KOPT-K1 (cell line): ENCODE results near the gene TTI1.

Experiments
- H3K27ac ChIP-seq: fragments of 200-600 bp; sonication (generic); 2 replicates; pipeline ENCODE4 v1.5.1; 2016; ENCODE audit warnings: antibody characterized with exemption, mild to moderate bottlenecking, low read depth, low read length; ENCODE audit not compliant: poor library complexity, severe bottlenecking
- H3K36me3 ChIP-seq: fragments of 200-600 bp; sonication (generic); 2 replicates; pipeline ENCODE4 v1.5.1; 2017; ENCODE audit warnings: antibody characterized with exemption, mild to moderate bottlenecking, low read length, moderate library complexity; ENCODE audit not compliant: insufficient read depth
- H3K9me3 ChIP-seq: fragments of 200-600 bp; sonication (generic); 2 replicates; pipeline ENCODE4 v1.5.1; 2017; ENCODE audit warnings: antibody characterized with exemption, low read length, mild to moderate bottlenecking; ENCODE audit not compliant: insufficient read depth, poor library complexity, severe bottlenecking

TTI1 gene

DNA sequence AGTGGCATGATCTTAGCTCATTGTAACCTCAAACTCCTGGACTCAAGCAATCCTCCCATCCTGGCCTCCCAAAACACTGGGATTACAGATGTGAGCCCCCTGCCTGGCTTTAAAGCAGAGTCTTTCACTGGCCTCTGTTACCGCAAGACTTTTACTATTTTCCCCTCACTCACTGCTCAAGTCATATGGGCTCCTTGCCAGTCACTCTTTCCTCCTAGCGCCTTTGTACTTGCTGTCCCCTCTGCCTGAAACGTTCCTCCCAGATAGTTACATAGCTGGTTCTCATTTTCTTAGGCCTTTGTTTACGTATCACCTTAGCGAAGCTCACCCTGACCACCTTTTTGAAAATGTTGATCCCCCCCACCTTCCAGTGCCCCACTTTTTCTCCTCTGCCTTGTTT is 29.6 kb upstream of the TTI1 start:
- Histone ChIP-seq H3K36me3 (peaks cover 100% of the 10 kb centered on the region), H3K27ac (no peak overlapping the region), H3K9me3 (no peaks in the 10 kb centered on the region)

GRCh38 chr20:38061109-38061508 is 27.9 kb upstream of the TTI1 start:
- peaks cover 97% of the 10 kb centered on the region for H3K36me3 ChIP-seq
- H3K9me3 ChIP-seq: no peaks in the 10 kb centered on the region
- H3K27ac ChIP-seq: no peak overlapping the region

- H3K27ac ChIP-seq: no peak overlapping the region
- H3K36me3 ChIP-seq: peaks cover 97% of the 10 kb centered on the region
These were observed 27.3 kb upstream of the TTI1 start for GRCh38 chr20:38060536-38060935.

GRCh38 chr20:38059832-38060231 is 26.6 kb upstream of the TTI1 start:
- no peaks in the 10 kb centered on the region for H3K9me3 ChIP-seq
- H3K36me3 ChIP-seq: peaks cover 95% of the 10 kb centered on the region
- no peak overlapping the region for H3K27ac ChIP-seq

More at GRCh38 chr20:38060536-38060935, 27.3 kb upstream of the TTI1 start:
- H3K9me3 ChIP-seq: no peaks in the 10 kb centered on the region

DNA sequence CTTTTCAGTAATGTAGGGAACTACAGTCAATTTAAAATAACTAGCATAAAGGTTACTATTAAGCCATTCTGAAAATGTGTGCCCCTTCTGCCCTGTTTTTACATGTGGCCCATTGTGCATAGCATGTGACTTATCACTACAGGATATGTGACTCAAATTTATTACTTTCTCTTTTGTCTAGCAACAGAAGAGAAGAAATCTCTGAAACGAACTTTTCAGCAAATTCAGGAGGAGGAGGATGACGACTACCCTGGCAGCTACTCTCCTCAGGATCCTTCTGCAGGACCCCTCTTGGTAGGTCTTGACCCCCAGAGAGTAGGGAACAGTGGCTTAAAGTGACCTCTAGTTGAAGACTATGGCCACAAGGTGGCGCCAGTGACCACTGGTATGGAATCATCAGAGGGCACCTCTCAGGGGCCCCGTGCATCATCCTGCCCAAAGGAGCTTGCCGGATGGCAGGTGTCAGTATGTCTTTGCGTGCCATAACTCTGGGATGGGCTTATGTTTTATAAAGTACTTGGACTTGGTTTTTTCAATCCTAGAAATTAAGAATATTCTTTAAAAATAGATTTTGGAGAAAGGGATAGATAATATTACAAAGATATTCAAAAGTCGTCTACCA is 24.2 kb upstream of the TTI1 start:
- no peak overlapping the region for H3K27ac ChIP-seq
- peaks cover 91% of the 10 kb centered on the region for H3K36me3 ChIP-seq
- H3K9me3 ChIP-seq: no peaks in the 10 kb centered on the region

DNA sequence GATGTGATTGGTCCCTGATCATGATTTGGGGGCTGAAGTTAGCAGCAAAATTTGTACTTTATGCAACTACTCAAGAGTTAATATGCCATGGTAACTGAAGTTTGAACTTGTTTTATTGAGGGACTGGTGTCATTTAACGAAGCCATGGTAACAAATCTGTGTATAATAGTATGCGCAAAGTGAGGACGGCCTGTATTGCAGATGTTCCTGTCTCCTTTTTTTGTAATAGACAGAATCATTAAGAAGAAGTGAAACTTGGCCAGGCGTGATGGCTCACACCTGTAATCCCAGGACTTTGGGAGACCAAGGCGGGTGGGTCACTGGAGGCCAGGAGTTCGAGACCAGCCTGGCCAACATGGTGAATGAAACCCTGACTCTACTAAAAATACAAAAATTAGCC is 22.6 kb upstream of the TTI1 start:
- H3K36me3 ChIP-seq: peaks cover 91% of the 10 kb centered on the region
- no peaks in the 10 kb centered on the region for H3K9me3 ChIP-seq
- H3K27ac ChIP-seq: no peak overlapping the region

GRCh38 chr20:38055294-38055693 is 22.0 kb upstream of the TTI1 start:
- no peak overlapping the region for H3K27ac ChIP-seq
- H3K36me3 ChIP-seq: peaks cover 91% of the 10 kb centered on the region
- no peaks in the 10 kb centered on the region for H3K9me3 ChIP-seq

GRCh38 chr20:38054647-38055046 is 21.4 kb upstream of the TTI1 start:
- Histone ChIP-seq H3K27ac (no peak overlapping the region), H3K36me3 (peaks cover 91% of the 10 kb centered on the region), H3K9me3 (no peaks in the 10 kb centered on the region)

GRCh38 chr20:38052870-38053269 is 19.6 kb upstream of the TTI1 start:
- Histone ChIP-seq H3K36me3 (peaks cover 90% of the 10 kb centered on the region), H3K27ac (no peak overlapping the region), H3K9me3 (no peaks in the 10 kb centered on the region)

DNA sequence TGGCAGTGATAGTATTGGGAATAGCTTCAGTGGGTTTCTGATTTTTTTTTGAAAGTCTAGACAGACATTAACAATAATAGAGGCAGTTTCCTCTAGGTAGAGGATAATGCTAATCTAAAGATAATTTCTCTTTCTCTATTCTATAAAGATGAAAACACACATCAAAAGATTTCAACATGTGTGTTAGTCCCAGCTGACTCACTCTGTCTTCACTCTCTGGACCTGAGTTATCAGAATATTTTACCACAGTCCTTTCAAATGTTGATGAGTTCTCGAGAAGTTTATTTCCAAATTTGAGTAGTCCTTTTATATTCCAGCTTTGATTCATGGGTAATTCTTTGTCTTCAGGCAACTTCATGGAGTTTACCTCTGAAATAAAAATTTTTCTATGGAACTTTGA is 17.4 kb upstream of the TTI1 start:
- no peak overlapping the region for H3K27ac ChIP-seq
- H3K36me3 ChIP-seq: peaks cover 91% of the 10 kb centered on the region
- no peaks in the 10 kb centered on the region for H3K9me3 ChIP-seq

DNA sequence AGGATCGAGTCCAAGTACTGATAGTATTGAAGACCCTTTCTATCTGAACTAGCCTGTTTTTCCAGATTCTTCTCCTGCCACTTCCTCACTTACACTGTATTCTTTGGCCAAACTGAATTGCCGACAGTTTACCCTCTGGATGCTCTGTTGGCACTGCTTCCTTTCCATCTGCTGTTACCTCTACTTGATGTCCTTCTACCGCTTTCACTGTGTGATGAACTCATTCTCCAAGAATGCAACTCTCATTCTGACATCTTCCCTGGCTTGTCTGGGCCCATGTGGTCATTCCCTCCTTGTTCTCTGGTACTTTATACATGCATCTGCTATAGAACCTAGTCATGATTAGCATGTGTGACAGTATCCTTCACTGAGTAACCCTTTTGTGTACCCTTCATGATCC is 16.5 kb upstream of the TTI1 start:
- Histone ChIP-seq H3K27ac (no peak overlapping the region), H3K36me3 (peaks cover 93% of the 10 kb centered on the region), H3K9me3 (no peaks in the 10 kb centered on the region)

DNA sequence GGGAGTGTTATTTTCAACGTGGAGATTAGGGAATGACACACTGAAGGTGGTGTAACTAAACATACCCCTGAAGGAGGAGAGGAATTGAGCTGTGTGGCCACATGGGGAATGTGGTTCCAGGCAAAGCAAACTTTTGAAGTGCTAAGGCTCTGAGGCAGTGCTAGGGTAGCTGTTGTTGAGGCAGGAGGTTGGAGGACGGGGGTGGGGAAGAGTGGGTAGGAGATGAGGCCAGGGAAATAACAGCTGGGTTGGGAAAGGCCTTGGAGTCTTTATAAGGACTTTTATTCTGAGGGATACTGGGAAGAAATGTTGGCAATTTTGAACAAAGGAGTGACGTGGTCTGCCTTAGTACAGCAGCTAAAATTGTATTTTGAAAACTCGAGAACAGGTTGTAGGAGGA is 13.3 kb upstream of the TTI1 start:
- Histone ChIP-seq H3K27ac (no peak overlapping the region), H3K9me3 (no peaks in the 10 kb centered on the region), H3K36me3 (peaks cover 96% of the 10 kb centered on the region)

DNA sequence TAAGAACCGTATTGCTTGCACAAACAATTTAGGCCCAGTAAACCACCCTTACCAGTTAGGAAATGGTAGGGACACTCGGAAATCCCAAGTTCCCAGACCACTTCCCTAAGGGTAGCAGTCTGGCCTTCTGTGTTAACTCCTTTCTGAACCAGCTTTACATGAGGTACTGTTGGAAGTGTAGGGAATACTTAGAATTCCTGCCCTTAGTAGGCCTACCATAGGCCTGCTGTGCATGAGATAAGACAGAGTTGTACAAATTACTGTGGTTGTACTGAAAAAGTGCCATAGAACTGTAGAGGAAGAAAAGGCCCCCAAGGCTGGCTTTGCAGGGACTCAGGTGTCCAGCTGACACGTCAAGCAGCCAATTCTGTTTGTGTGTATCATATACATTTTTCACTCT is 11.4 kb upstream of the TTI1 start:
- no peak overlapping the region for H3K27ac ChIP-seq
- no peaks in the 10 kb centered on the region for H3K9me3 ChIP-seq
- peaks cover 96% of the 10 kb centered on the region for H3K36me3 ChIP-seq

DNA sequence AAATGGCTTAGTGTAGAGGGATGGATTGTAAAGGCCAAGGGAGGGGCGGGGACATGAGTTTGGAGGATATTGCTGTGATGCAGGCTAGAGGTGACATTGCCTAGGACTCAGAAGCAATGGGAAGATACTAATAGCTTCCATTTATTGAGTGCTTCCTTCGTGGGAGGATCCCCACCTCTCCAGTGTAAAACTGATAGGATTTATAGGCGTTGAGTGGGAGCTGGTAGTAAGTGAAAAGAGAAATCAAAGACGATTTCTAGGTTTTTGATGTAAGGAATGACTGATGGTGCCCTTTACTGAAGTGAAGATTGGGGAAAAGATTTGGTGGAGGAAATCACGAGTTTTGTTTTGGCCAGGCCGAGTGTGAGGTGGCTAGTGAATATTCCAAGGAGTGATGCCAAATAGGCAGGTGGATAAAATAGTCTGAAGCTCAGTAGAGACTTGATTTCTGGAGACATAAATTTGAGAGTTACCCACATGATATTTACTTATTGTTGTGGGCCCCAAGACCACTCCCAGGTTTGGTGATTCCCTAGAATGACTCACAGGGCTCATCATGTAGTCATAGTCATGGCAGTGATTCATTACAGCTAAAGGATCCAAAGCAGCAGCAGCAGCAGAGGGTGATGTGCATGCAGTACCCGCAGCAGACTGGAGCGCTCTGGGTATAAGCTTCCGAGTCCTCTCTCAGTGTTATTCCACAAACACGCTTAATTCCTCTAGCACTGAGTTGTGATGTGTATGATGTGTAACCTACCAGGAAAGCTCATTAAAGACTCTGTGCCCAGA is 10.4 kb upstream of the TTI1 start:
- H3K27ac ChIP-seq: no peak overlapping the region
- no peaks in the 10 kb centered on the region for H3K9me3 ChIP-seq

GRCh38 chr20:38040276-38040675 is 7.0 kb upstream of the TTI1 start:
- H3K36me3 ChIP-seq: peaks cover 88% of the 10 kb centered on the region
- H3K9me3 ChIP-seq: no peaks in the 10 kb centered on the region
- no peak overlapping the region for H3K27ac ChIP-seq

More for the DNA sequence above, 10.4 kb upstream of the TTI1 start:
- H3K36me3 ChIP-seq: peaks cover 94% of the 10 kb centered on the region

GRCh38 chr20:38036366-38036765 is 3.1 kb upstream of the TTI1 start:
- Histone ChIP-seq H3K27ac (no peak overlapping the region), H3K36me3 (peaks cover 63% of the 10 kb centered on the region)

More at GRCh38 chr20:38036366-38036765, 3.1 kb upstream of the TTI1 start:
- no peaks in the 10 kb centered on the region for H3K9me3 ChIP-seq
